PFSK-1 (cell line): ENCODE data around the gene NOL9.

Experiments used
- FOXP2 ChIP-seq: optimal IDR thresholded peaks from 2 replicates; pipeline ENCODE3; 2011; ENCODE audit warnings: borderline replicate concordance, control low read depth, inconsistent platforms; ENCODE audit not compliant: insufficient read depth; ENCODE audit errors: extremely low read length, extremely low read depth
- POLR2AphosphoS5 ChIP-seq: IDR thresholded peaks from 2 replicates; pipeline ENCODE4 v1.6.1; 2012; ENCODE audit warnings: low read depth, mild to moderate bottlenecking, control low read depth, low read length, moderate library complexity
- SIN3A ChIP-seq: IDR thresholded peaks from 2 replicates; pipeline ENCODE4 v1.6.1; 2012; ENCODE audit warnings: mild to moderate bottlenecking, low read length, moderate library complexity, borderline replicate concordance; ENCODE audit not compliant: insufficient read depth
- TAF1 ChIP-seq: IDR thresholded peaks from 2 replicates; pipeline ENCODE4 v1.6.1; 2012; ENCODE audit warnings: low read length, control low read depth, borderline replicate concordance; ENCODE audit not compliant: insufficient read depth
- TF ChIP-seq, protein P1 (sequence below), 2 experiments: IDR thresholded peaks; 2 replicates each; pipeline versions ENCODE4 v1.6.1 to v1.8.0; 2011 to 2012; ENCODE audit warnings: low read depth in 2 of 2, low read length in 2 of 2, control low read depth in 1 of 2, inconsistent platforms in 1 of 2, mild to moderate bottlenecking in 1 of 2, moderate library complexity in 1 of 2; ENCODE audit not compliant: insufficient read depth in 1 of 2

The NOL9 gene

DNA sequence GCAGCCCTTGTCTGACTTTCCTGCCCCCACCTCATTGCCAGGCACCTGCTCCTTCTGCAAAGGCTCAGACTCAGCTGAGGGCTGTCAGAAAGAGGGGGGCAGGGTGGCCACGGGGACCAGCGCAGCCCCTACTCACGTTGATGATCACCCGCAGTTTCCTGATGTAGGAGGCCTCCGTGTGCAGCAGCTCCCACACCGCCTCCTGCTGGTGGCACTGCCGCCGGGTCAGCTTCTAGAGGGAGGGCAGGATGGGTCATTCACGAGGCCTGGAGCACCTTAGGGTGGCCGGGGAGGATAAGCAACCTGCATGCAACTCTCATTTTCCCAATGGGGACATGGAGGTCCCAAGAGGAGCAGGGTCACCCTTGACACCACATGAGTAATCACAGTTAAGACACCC lies 81.9 kb downstream of the NOL9 start:
- TF ChIP-seq FOXP2 (no peak), SIN3A (no peak), POLR2AphosphoS5 (no peak), TAF1 (no peak)
- TF ChIP-seq, protein P1, sequence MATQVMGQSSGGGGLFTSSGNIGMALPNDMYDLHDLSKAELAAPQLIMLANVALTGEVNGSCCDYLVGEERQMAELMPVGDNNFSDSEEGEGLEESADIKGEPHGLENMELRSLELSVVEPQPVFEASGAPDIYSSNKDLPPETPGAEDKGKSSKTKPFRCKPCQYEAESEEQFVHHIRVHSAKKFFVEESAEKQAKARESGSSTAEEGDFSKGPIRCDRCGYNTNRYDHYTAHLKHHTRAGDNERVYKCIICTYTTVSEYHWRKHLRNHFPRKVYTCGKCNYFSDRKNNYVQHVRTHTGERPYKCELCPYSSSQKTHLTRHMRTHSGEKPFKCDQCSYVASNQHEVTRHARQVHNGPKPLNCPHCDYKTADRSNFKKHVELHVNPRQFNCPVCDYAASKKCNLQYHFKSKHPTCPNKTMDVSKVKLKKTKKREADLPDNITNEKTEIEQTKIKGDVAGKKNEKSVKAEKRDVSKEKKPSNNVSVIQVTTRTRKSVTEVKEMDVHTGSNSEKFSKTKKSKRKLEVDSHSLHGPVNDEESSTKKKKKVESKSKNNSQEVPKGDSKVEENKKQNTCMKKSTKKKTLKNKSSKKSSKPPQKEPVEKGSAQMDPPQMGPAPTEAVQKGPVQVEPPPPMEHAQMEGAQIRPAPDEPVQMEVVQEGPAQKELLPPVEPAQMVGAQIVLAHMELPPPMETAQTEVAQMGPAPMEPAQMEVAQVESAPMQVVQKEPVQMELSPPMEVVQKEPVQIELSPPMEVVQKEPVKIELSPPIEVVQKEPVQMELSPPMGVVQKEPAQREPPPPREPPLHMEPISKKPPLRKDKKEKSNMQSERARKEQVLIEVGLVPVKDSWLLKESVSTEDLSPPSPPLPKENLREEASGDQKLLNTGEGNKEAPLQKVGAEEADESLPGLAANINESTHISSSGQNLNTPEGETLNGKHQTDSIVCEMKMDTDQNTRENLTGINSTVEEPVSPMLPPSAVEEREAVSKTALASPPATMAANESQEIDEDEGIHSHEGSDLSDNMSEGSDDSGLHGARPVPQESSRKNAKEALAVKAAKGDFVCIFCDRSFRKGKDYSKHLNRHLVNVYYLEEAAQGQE (IDR thresholded peaks at IDR 0.05; ENCODE audit: insufficient read depth in 1 of 2, low read depth in 2 of 2, low read length in 2 of 2) = no peak

DNA sequence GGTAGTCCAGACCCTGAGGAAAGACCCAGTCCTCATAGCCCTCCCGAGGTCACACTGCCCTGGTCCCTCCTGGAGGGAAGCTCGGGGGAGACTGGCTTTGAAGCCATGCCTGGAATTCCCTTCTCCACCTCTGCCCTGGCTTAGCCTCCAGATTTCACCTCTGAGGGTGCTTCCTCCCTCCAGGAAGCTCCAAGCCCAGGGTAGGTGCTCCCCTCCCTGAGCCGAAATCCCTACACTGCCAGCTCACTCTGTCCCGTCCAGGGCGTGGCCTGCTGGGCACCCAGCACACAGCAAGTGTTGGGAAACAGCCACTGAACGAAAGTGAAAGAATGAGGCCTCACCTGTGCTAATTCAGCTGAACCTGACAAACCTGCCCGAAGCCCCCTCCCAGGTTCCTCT lies 82.3 kb downstream of the NOL9 start:
- TF ChIP-seq POLR2AphosphoS5 = no peak
- TF ChIP-seq, protein P1 (IDR thresholded peaks at IDR 0.05; ENCODE audit: insufficient read depth in 1 of 2, low read depth in 2 of 2, low read length in 2 of 2) = no peak
- no peak for TF ChIP-seq TAF1
- no peak for TF ChIP-seq SIN3A
- no peak for TF ChIP-seq FOXP2
